WI38 (cell line): Measurements from ENCODE around the gene CISD2.
A peak's percentile ranks its signal among the peaks of the same experiment; 100 is the strongest.
"Not testable (repeated sequence)": the region's sequence is repeated elsewhere in the genome, so short reads cannot be mapped to it uniquely, and the experiment has no call there.

ENCODE experiments used
- H3K4me3 ChIP-seq: 2 replicates; pipeline ENCODE4 v1.5.1; 2011; ENCODE audit warnings: low read depth, mild to moderate bottlenecking, control low read depth, low read length
- TF ChIP-seq, protein P1 (sequence below): IDR thresholded peaks from 2 replicates; pipeline ENCODE4 v1.5.1; 2012; ENCODE audit warnings: low read depth, mild to moderate bottlenecking, control low read depth, low read length

CISD2 gene

DNA sequence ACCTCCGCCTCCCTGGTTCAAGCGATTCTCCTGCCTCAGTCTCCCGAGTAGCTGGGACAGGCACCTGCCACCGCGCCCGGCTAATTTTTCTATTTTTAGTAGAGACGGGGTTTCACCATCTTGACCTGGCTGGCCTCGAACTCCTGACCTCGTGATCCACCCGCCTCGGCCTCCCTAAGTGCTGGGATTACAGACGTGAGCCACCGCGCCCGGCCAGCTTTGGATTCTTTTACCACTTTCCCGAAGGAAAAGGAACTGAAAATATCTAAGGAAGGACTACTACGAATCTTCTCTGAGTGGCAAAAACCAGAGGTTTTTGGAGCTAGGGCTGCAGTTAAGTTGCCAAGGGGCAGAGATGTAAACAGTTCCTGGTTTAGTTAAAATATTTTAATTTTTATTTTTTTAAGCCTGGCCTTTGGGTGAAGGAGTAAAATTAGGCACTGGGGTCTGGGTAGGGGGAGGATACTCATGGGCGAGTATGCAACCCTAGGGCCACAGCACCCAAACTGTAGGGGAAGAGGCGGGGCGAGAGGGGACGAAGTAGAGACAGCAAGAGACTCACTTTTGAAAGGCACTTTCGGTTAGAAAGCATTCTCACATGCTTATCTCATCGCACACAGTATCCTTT, 525 bp upstream of the CISD2 start:
- TF ChIP-seq, protein P1, sequence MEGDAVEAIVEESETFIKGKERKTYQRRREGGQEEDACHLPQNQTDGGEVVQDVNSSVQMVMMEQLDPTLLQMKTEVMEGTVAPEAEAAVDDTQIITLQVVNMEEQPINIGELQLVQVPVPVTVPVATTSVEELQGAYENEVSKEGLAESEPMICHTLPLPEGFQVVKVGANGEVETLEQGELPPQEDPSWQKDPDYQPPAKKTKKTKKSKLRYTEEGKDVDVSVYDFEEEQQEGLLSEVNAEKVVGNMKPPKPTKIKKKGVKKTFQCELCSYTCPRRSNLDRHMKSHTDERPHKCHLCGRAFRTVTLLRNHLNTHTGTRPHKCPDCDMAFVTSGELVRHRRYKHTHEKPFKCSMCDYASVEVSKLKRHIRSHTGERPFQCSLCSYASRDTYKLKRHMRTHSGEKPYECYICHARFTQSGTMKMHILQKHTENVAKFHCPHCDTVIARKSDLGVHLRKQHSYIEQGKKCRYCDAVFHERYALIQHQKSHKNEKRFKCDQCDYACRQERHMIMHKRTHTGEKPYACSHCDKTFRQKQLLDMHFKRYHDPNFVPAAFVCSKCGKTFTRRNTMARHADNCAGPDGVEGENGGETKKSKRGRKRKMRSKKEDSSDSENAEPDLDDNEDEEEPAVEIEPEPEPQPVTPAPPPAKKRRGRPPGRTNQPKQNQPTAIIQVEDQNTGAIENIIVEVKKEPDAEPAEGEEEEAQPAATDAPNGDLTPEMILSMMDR, result no peak
- peak overlapping the region; percentile 73 for H3K4me3 ChIP-seq

DNA sequence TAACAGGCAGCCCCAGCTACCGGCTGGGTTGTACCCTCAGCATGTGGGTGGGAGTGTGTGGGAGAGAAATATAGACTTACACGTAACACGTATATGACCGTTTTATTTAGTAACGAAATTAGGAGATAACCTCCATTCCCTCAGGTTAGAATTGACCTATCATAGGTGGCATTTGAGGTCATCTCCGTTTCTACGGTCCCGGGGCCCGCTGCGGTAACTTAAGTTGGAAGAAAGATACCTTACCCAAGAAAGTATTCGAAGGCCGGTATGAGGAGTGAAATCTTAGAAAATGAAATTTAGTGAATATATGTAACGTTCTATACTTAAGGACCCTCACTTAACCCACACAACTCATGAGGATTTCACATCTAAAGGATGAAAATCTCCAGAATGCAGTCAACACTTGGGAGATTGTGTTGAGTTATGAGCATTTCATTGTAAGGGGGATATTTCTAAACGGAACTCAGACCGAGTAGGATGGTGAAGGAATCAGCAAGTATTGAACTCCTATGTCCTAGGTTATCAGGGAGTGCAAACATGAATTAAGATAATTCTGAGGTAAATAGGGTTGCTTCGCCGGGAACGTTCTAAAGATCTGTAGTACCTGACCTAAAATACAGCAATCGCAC, 891 bp downstream of the CISD2 start:
- TF ChIP-seq, protein P1, result no peak
- peak overlapping the region; percentile 73 for H3K4me3 ChIP-seq

DNA sequence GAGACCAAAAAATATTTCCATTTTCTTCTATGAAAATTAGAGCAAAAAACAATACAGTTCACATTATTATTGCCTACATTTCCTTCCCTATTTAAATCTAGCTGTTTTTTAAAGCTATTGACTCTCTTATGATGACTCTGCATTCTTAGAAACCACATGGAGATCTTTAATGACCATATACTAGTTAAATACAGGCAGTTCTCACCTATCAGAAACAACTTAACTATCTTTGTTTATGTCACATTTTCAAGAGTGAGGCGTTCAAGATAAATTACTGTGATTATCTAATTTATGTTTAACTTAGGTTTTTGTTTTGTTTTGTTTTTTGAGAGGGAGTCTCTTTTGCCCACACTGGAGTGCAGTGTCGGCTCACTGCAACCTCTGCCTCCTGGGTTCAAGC, 3.0 kb downstream of the CISD2 start:
- H3K4me3 ChIP-seq, result no peak overlapping the region
- TF ChIP-seq, protein P1, result no peak

DNA sequence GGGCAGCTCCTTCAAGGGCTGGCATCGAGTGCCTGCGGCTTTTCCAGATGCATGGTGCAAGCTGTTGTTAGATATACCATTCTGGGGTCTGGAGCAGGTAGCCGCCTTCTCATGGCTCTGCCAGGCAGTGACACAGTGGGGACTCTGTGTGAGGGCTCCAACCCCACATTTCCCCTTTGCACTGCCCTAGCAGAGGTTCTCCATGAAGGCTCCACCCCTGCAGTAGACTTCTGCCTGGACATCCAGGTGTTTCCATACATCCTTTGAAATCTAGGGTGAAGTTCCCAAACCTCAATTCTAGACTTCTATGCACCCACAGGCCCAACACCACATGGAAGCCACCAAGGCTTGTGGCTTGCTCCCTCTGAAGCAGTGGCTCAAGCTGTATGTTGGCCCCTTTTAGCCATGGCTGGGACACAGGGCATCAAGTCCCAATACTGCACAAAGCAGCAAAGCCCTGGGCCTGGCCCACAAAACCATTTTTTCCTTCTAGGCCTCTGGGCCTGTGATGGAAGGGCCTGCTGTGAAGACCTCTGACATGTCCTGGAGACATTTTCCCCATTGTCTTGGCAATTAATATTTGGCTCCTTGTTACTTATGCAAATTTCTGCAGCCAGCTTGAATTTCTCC, 8.8 kb downstream of the CISD2 start:
- not testable (repeated sequence) for H3K4me3 ChIP-seq

DNA sequence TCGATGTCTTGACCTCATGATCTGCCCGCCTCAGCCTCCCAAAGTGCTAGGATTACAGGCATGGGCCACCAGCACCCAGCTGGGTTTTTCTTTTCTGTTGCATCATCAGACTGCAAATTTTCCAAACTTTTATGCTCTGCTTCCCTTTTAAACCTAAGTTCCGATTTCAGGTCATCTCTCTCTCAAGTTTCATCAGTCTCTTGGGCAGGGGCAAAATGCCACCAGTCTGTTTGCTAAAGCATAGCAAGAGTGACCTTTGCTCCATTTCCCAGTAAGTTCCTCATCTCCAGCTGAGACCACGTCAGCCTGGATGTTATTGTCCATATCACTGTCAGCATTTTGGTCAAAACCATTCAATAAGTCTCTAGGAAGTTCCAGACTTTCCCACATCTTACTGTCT, 9.6 kb downstream of the CISD2 start:
- H3K4me3 ChIP-seq, result not testable (repeated sequence)

DNA sequence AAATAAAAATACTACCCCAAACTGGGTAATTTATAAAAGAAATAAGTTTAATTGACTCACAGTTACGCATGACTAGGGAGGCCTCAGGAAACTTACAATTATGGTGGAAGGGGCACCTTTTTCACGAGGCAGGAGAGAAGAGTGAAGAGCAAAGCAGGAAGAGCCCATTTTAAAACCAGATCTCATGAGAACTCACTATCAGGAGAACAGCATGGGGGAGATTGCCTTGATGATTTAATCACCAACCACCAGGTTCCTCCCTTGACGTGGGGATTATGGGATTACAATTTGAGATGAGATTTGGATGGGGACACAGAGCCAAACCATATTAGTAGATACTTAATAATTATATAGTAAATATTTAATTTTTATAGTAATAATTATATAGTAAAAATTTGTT, 10.1 kb downstream of the CISD2 start:
- TF ChIP-seq, protein P1, result no peak
- H3K4me3 ChIP-seq, result no peak overlapping the region

DNA sequence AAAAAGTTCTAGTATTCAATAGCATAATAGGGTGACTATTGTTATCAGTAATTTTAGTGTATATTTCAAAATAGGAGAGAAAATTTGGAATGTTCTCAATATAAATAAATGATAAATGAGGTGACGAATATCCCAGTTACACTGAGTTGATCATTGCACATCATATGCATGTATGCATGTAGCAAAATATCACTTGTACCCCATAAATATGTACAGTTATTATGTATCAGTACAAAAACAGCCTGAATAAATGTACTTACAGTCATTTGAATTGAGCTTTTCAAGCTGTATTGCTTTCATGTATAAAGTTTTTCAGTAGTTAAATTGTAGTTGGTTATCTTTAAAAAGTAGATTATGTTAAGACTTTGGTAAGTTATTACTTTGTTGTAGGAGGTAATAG, 12.6 kb downstream of the CISD2 start:
- no peak overlapping the region for H3K4me3 ChIP-seq
- TF ChIP-seq, protein P1, result no peak

DNA sequence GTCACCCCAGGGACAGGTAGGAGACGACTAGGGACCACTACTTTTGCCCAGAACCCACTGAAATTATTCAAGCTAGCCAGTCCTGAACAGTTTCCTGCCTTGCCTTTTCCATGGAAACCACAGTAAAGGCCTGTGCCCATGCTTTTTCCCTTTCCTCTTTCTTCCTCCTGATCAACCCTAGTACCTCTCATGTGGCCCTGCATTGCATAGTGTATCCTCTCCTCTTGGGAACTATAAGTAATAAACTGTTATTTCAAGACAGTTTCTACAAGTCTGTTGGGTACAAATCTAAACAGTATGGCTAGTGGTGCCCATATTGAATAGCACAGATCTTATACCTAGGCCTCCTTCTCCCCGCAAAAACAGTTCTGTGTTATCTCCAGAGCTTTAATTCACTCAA, 14.5 kb downstream of the CISD2 start:
- H3K4me3 ChIP-seq, result no peak overlapping the region
- TF ChIP-seq, protein P1, result no peak

DNA sequence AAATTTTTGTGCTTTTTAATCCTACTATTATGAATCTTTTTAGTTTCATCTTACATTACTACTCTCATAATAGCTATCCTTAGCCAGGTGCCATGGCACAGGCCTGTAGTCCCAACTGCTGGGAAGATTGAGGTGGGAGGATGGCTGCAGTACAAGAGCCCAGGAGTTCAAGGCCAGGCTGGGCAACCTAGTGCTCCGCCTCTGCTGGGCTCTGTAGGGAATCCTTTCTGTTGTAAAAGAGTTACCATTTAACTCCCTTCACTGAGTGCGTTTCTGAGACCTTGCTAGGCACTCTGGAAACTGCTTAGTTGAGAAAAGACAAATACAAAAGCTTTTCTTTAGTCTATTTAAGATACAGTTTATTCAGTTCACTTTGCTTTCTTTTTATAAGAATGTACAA, 19.8 kb downstream of the CISD2 start:
- H3K4me3 ChIP-seq, result not testable (repeated sequence)

DNA sequence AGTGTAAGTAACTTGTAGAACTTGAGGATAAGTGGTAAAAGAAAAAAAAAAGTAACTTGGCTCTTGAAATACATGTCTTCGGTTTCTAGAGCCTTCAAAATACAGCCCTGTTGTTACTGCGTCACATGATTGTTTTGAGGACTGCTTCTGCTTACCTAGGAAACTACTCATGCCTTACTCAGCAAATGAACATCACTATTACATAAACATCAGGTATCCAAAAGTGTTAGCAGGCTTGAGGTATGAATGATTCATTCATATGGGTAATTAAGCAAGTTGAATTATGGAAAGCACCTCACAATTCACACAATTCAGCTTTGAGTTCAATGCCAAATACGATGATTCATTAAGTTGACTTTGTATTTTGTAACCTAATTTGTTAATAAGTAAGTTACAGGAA, 21.1 kb downstream of the CISD2 start:
- not testable (repeated sequence) for H3K4me3 ChIP-seq

DNA sequence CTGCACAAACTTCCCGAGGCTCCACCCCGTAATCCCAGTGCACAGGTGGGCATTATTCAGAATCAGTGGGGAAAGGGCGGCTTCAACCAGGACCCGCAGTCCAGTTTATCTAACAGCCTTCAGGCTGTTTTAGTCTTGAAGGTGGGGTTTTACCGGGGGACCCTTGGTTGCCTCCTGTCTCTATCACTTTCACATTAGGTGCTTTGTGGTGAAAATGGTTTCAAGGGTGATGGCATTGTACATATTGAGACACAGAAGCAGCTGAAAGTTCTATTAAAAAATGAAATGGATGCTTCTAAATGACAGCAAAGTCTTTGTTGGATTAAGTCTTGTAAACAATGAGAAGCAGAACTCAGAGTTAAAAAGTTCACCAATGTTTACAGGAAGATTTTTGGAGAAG, 27.8 kb downstream of the CISD2 start:
- not testable (repeated sequence) for H3K4me3 ChIP-seq

DNA sequence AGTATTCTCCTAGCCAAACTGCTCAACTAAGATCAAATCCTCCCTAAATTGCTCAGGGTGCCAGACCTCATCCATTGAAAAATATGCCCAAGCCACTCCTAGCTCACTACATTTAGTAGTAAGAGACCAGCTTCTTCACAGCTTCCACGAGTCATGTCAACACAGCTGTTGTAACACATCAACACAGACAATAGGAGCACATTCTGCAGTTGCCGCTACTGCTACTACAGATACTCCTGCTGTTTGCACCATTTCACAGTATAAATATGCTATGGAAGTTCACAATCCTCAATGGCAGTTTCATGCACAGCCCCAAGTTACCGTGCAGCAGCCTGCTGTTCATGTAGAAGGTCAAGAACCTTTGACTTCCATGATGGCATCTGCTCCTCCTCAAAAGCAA, 28.8 kb downstream of the CISD2 start:
- H3K4me3 ChIP-seq, result not testable (repeated sequence)
